Mammary epithelial cell (primary cell): ENCODE measurements around the gene SHB.

ENCODE experiments used
- EZH2 ChIP-seq: IDR thresholded peaks from 2 replicates; pipeline ENCODE4 v1.6.1; 2012; ENCODE audit warnings: low read length, inconsistent platforms, borderline replicate concordance
- TF ChIP-seq, protein P1 (sequence below), 2 donors: IDR thresholded peaks in 1 of 2; conservative IDR thresholded peaks in 1 of 2; 2 replicates each; pipeline ENCODE4 v1.5.1; 2011 to 2012; ENCODE audit warnings: inconsistent platforms in 2 of 2, low read length in 2 of 2, mild to moderate bottlenecking in 2 of 2, control low read depth in 1 of 2, low read depth in 1 of 2; ENCODE audit not compliant: insufficient read depth in 1 of 2; ENCODE audit errors: extremely low read depth in 1 of 2

- TF ChIP-seq, protein P1, sequence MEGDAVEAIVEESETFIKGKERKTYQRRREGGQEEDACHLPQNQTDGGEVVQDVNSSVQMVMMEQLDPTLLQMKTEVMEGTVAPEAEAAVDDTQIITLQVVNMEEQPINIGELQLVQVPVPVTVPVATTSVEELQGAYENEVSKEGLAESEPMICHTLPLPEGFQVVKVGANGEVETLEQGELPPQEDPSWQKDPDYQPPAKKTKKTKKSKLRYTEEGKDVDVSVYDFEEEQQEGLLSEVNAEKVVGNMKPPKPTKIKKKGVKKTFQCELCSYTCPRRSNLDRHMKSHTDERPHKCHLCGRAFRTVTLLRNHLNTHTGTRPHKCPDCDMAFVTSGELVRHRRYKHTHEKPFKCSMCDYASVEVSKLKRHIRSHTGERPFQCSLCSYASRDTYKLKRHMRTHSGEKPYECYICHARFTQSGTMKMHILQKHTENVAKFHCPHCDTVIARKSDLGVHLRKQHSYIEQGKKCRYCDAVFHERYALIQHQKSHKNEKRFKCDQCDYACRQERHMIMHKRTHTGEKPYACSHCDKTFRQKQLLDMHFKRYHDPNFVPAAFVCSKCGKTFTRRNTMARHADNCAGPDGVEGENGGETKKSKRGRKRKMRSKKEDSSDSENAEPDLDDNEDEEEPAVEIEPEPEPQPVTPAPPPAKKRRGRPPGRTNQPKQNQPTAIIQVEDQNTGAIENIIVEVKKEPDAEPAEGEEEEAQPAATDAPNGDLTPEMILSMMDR (conservative IDR thresholded peaks at IDR 0.05 in 1 of 2, IDR thresholded peaks at IDR 0.05 in 1 of 2; ENCODE audit: extremely low read depth in 1 of 2, insufficient read depth in 1 of 2, low read depth in 1 of 2, low read length in 2 of 2), result no peak
- no peak for TF ChIP-seq EZH2
These were observed 102.5 kb downstream of the SHB start for GRCh38 chr9:37966412-37967013.
